Subcutaneous adipose tissue (tissue), 4 donors: ENCODE data around the gene OR10W1. TPM values are rescaled to one million over a fixed set of nuclear protein-coding genes. Genes with fewer than 3 reads are reported as not detected.

Experiments used
- CTCF ChIP-seq: fragments of 450-650 bp; IDR thresholded peaks from one replicate; pipeline ENCODE4 v1.5.1; 2016; ENCODE audit warnings: low read depth, mild to moderate bottlenecking, control low read depth, antibody characterized with exemption, moderate library complexity
- total RNA-seq, 4 donors: library from RNA; depleted of rRNA; stranded (reverse); fragments of >200 nt; gene quantifications; one replicate each; pipeline ENCODE4 v1.1.0, GENCODE V29; 2016

OR10W1 gene
- not detected for total RNA-seq

GRCh38 chr11:58268142-58268541 is at the start of gene OR10W1:
TSS of gene OR10W1 (minus strand) at chr11:58268260. CDS start at chr11:58267858, 402 bp downstream.
- no peak for TF ChIP-seq CTCF

GRCh38 chr11:58316142-58316541 is 48.1 kb upstream of the OR10W1 start:
- TF ChIP-seq CTCF = no peak

- TF ChIP-seq CTCF = no peak
These were observed 33.5 kb upstream of the OR10W1 start for GRCh38 chr11:58301576-58301975.

- no peak for TF ChIP-seq CTCF
These were observed 24.0 kb upstream of the OR10W1 start for GRCh38 chr11:58292017-58292416.

- no peak for TF ChIP-seq CTCF
These were observed 21.2 kb upstream of the OR10W1 start for GRCh38 chr11:58289266-58289665.

- TF ChIP-seq CTCF = no peak
These were observed 18.2 kb upstream of the OR10W1 start for GRCh38 chr11:58286249-58286648.

GRCh38 chr11:58285483-58286040 is 17.5 kb upstream of the OR10W1 start:
- TF ChIP-seq CTCF = no peak

- no peak for TF ChIP-seq CTCF
These were observed 8.1 kb upstream of the OR10W1 start for GRCh38 chr11:58276151-58276550.
